HL-60 (cell line): Measurements from ENCODE around the gene TTC24.

Source experiments
- DNase-seq, 2 experiments: peaks; one replicate each; pipeline ENCODE4 v3.0.0-alpha.2; 2010 to 2020; ENCODE audit warnings: low read depth in 1 of 2, low spot score in 1 of 2
- H3K27ac ChIP-seq: fragments of 250-450 bp; sonication (Bioruptor Pico); replicated peaks from 2 replicates; pipeline ENCODE4 v1.5.1; 2020; ENCODE audit warnings: mild to moderate bottlenecking, moderate library complexity
- H3K27me3 ChIP-seq: fragments of 250-450 bp; sonication (Bioruptor Pico); 2 replicates; pipeline ENCODE4 v1.5.1; 2021; ENCODE audit warnings: mild to moderate bottlenecking, moderate library complexity; ENCODE audit not compliant: insufficient read depth, poor library complexity, severe bottlenecking
- H3K4me3 ChIP-seq: replicated peaks from 2 replicates; pipeline ENCODE4 v1.5.1; 2011; ENCODE audit warnings: mild to moderate bottlenecking, control low read depth, low read length; ENCODE audit not compliant: insufficient read depth
- GABPA ChIP-seq: IDR thresholded peaks from 2 replicates; pipeline ENCODE4 v1.6.1; 2012; ENCODE audit warnings: low read depth
- POLR2AphosphoS5 ChIP-seq: IDR thresholded peaks from 2 replicates; pipeline ENCODE4 v1.6.1; 2012; ENCODE audit warnings: low read depth
- SPI1 ChIP-seq: IDR thresholded peaks from 2 replicates; pipeline ENCODE4 v1.6.1; 2012; ENCODE audit warnings: low read depth, mild to moderate bottlenecking, borderline replicate concordance
- TF ChIP-seq, protein P1 (sequence below): IDR thresholded peaks from one replicate; pipeline ENCODE4 v1.5.1; 2011; ENCODE audit warnings: low read length, control low read depth, inconsistent platforms; ENCODE audit not compliant: insufficient read depth
- TF ChIP-seq, protein P2 (sequence below): IDR thresholded peaks from 2 replicates; pipeline ENCODE4 v1.6.1; 2012; ENCODE audit warnings: low read depth; ENCODE audit not compliant: insufficient replicate concordance

The TTC24 gene

DNA sequence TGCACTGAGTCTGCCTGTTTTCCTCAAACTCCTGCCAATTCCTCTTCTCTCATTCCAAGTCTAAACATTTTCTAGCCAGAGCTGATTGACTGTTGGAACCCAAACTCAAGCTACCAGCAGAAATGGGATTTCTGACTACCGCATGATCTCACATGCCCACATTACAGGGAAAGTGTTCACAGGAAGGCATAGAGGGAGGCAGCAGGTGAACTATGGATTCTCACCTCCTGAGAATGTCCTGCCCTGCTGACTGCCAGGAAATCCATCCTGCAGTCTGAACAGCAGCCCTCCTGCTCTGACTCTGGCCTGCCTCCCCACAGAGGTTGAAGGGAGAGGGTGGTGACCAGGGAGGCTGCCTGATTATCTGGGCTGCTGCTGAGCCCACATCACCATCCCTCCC, 29.7 kb upstream of the TTC24 start:
- TF ChIP-seq SPI1 (no peak), POLR2AphosphoS5 (no peak), GABPA (no peak)
- TF ChIP-seq, protein P1, sequence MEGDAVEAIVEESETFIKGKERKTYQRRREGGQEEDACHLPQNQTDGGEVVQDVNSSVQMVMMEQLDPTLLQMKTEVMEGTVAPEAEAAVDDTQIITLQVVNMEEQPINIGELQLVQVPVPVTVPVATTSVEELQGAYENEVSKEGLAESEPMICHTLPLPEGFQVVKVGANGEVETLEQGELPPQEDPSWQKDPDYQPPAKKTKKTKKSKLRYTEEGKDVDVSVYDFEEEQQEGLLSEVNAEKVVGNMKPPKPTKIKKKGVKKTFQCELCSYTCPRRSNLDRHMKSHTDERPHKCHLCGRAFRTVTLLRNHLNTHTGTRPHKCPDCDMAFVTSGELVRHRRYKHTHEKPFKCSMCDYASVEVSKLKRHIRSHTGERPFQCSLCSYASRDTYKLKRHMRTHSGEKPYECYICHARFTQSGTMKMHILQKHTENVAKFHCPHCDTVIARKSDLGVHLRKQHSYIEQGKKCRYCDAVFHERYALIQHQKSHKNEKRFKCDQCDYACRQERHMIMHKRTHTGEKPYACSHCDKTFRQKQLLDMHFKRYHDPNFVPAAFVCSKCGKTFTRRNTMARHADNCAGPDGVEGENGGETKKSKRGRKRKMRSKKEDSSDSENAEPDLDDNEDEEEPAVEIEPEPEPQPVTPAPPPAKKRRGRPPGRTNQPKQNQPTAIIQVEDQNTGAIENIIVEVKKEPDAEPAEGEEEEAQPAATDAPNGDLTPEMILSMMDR, result no peak
- TF ChIP-seq, protein P2, sequence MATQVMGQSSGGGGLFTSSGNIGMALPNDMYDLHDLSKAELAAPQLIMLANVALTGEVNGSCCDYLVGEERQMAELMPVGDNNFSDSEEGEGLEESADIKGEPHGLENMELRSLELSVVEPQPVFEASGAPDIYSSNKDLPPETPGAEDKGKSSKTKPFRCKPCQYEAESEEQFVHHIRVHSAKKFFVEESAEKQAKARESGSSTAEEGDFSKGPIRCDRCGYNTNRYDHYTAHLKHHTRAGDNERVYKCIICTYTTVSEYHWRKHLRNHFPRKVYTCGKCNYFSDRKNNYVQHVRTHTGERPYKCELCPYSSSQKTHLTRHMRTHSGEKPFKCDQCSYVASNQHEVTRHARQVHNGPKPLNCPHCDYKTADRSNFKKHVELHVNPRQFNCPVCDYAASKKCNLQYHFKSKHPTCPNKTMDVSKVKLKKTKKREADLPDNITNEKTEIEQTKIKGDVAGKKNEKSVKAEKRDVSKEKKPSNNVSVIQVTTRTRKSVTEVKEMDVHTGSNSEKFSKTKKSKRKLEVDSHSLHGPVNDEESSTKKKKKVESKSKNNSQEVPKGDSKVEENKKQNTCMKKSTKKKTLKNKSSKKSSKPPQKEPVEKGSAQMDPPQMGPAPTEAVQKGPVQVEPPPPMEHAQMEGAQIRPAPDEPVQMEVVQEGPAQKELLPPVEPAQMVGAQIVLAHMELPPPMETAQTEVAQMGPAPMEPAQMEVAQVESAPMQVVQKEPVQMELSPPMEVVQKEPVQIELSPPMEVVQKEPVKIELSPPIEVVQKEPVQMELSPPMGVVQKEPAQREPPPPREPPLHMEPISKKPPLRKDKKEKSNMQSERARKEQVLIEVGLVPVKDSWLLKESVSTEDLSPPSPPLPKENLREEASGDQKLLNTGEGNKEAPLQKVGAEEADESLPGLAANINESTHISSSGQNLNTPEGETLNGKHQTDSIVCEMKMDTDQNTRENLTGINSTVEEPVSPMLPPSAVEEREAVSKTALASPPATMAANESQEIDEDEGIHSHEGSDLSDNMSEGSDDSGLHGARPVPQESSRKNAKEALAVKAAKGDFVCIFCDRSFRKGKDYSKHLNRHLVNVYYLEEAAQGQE, result no peak
- no peak overlapping the region for H3K27ac ChIP-seq
- H3K4me3 ChIP-seq, result no peak overlapping the region
- DNase-seq, result no peak
- no peaks in the 10 kb centered on the region for H3K27me3 ChIP-seq

DNA sequence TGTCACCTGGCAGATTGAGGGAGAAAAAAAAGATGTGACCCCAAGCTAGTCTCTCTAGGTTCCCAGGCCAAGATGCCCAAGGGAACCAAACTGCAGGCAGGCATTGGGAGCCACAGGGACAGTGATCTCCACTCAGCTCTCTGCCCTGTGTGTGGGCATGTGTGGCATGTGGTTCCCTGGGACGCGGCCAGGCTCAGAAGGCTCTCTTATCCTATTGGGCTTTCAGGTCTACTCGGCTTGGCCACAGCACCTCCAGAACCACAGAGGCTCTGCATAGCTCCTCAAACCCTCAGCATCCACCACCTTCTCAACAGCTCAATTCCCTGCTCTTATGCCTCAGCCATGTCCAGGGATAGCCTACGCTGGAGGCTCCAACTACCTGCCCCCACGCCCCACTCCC, 29.2 kb upstream of the TTC24 start:
- Histone ChIP-seq H3K4me3 (no peak overlapping the region), H3K27me3 (no peaks in the 10 kb centered on the region), H3K27ac (no peak overlapping the region)
- TF ChIP-seq POLR2AphosphoS5, result no peak
- TF ChIP-seq GABPA, result no peak
- TF ChIP-seq, protein P2, result no peak
- TF ChIP-seq, protein P1, result no peak
- TF ChIP-seq SPI1, result no peak
- DNase-seq, result no peak

- Histone ChIP-seq H3K27me3 (no peaks in the 10 kb centered on the region), H3K4me3 (no peak overlapping the region), H3K27ac (peak overlapping the region; percentile 38)
- peak; percentile 36 to 46 for DNase-seq
- TF ChIP-seq POLR2AphosphoS5, result no peak
- TF ChIP-seq, protein P1, result no peak
- TF ChIP-seq SPI1, result no peak
- TF ChIP-seq, protein P2, result no peak
These were observed 28.4 kb upstream of the TTC24 start for GRCh38 chr1:156551066-156551643.
